GM12878 (cell line): ENCODE results near the gene CACUL1. TPM values are rescaled to one million over a fixed set of nuclear protein-coding genes. Genes with fewer than 3 reads are reported as not detected.

Experiments
- ATAC-seq: fragments of 200-7000 bp; cut with Tn5 transposase; 3 replicates; pipeline ENCODE4 v1.9.1; 2020; ENCODE audit warnings: mild to moderate bottlenecking, moderate library complexity
- BruUV-seq: library from RNA; stranded (reverse); fragments of 400-500 nt; replicated peaks from 2 replicates; lab custom pipeline; 2021; lab: Mats Ljungman, UMichigan
- CTCF ChIA-PET: fragments of 300-600 bp; sonication (Branson Sonifier 250); formaldehyde crosslinking; extraction: SDS; loops from one replicate; lab custom pipeline; 2021; ENCODE audit warnings: inconsistent platforms; lab: Yijun Ruan, JAX
- POLR2A ChIA-PET: fragments of 350-600 bp; formaldehyde crosslinking; extraction: SDS; loops from one replicate; lab custom pipeline; 2021; ENCODE audit warnings: inconsistent platforms; lab: Charles Lee
- RAD21 ChIA-PET: fragments of 300-600 bp; sonication (Branson Sonifier 250); formaldehyde crosslinking; loops from one replicate; lab custom pipeline; 2023; ENCODE audit warnings: antibody characterized with exemption; ENCODE audit not compliant: unreplicated experiment; lab: Charles Lee
- SMC1A ChIA-PET: fragments of 300-600 bp; sonication (Branson Sonifier 250); formaldehyde crosslinking; loops from one replicate; lab custom pipeline; 2023; ENCODE audit not compliant: unreplicated experiment, uncharacterized antibody; lab: Charles Lee
- DNase-seq: peaks from one replicate; pipeline ENCODE4 v3.0.0-alpha.2; 2011; ENCODE audit warnings: low read depth, low spot score
- FAIRE-seq: peaks from 3 replicates; lab custom pipeline; 2011; peaks lifted over from hg19 to GRCh38; lab: Jason Lieb, UNC
- H2AFZ ChIP-seq: 2 replicates; pipeline ENCODE4 v1.6.0; 2011; ENCODE audit warnings: low read depth, low read length, control low read depth; ENCODE audit not compliant: control insufficient read depth
- H3K27ac ChIP-seq: 2 replicates; pipeline ENCODE4 v1.5.1; 2011; ENCODE audit warnings: control low read depth; ENCODE audit not compliant: control insufficient read depth, insufficient read depth
- H3K27me3 ChIP-seq, 2 experiments: replicated peaks in 1 of 2; 2 replicates each; pipeline versions ENCODE4 v1.6.0 to v1.6.1; 2011; ENCODE audit warnings: low read length in 1 of 2; ENCODE audit not compliant: control insufficient read depth in 2 of 2, insufficient read depth in 2 of 2
- H3K36me3 ChIP-seq, 2 experiments: 2 replicates each; pipeline ENCODE4 v1.5.1; 2011; ENCODE audit warnings: low read length in 1 of 2; ENCODE audit not compliant: control insufficient read depth in 2 of 2, insufficient read depth in 2 of 2
- H3K4me1 ChIP-seq: 2 replicates; pipeline ENCODE4 v1.6.1; 2011; ENCODE audit warnings: mild to moderate bottlenecking, low read length, moderate library complexity, mixed read lengths; ENCODE audit not compliant: control insufficient read depth, insufficient read depth
- H3K4me2 ChIP-seq: 2 replicates; pipeline ENCODE4 v1.6.0; 2011; ENCODE audit warnings: control low read depth; ENCODE audit not compliant: control insufficient read depth, insufficient read depth
- H3K4me3 ChIP-seq: fragments of 200-600 bp; sonication (generic); 2 replicates; pipeline ENCODE4 v1.5.1; 2016
- H3K79me2 ChIP-seq: 2 replicates; pipeline ENCODE4 v1.6.0; 2011; ENCODE audit warnings: low read length; ENCODE audit not compliant: control insufficient read depth, insufficient read depth
- H3K9ac ChIP-seq: 2 replicates; pipeline ENCODE4 v1.8.0; 2011; ENCODE audit warnings: low read length, control low read depth, mixed read lengths; ENCODE audit not compliant: control insufficient read depth, insufficient read depth
- H3K9me3 ChIP-seq: replicated peaks from 3 replicates; pipeline ENCODE4 v1.5.1; 2011; ENCODE audit warnings: mild to moderate bottlenecking, low read length; ENCODE audit not compliant: control insufficient read depth, insufficient read depth
- H4K20me1 ChIP-seq: 2 replicates; pipeline ENCODE4 v1.6.0; 2011; ENCODE audit not compliant: control insufficient read depth, insufficient read depth
- ATF3 ChIP-seq: IDR thresholded peaks from 2 replicates; pipeline ENCODE4 v1.6.1; 2011; ENCODE audit warnings: low read depth, mild to moderate bottlenecking, low read length, moderate library complexity, borderline replicate concordance; ENCODE audit errors: extremely low read depth
- BMI1 ChIP-seq: fragments of 450-650 bp; IDR thresholded peaks from 2 replicates; pipeline ENCODE4 v1.6.1; 2016; ENCODE audit warnings: mild to moderate bottlenecking, moderate library complexity, borderline replicate concordance
- EGR1 ChIP-seq, 2 experiments: IDR thresholded peaks; 1 replicate in 1 of 2; 2 replicates in 1 of 2; pipeline ENCODE4 v1.6.1; 2011 to 2012; ENCODE audit warnings: low read depth in 2 of 2, low read length in 2 of 2, borderline replicate concordance in 1 of 2, mild to moderate bottlenecking in 1 of 2, moderate library complexity in 1 of 2
- EP300 ChIP-seq, 2 experiments: fragments of 150-350 bp in 1 of 2; IDR thresholded peaks; 2 replicates each; pipeline ENCODE4 v1.6.1; 2011 to 2012; ENCODE audit warnings: low read depth in 2 of 2, low read length in 2 of 2, borderline replicate concordance in 1 of 2, improper control_type of control experiment in 1 of 2, inconsistent platforms in 1 of 2; ENCODE audit not compliant: control insufficient read depth in 1 of 2
- ETV6 ChIP-seq, 2 experiments: fragments of 450-650 bp in 1 of 2; IDR thresholded peaks in 1 of 2; conservative IDR thresholded peaks in 1 of 2; 2 replicates each; pipeline ENCODE4 v1.6.1; 2014; ENCODE audit warnings: antibody characterized with exemption in 1 of 2, borderline replicate concordance in 1 of 2, low read depth in 1 of 2, mild to moderate bottlenecking in 1 of 2, moderate library complexity in 1 of 2
- FOS ChIP-seq: IDR thresholded peaks from 3 replicates; pipeline ENCODE4 v1.6.1; 2011; ENCODE audit warnings: borderline replicate concordance; ENCODE audit not compliant: insufficient read length; ENCODE audit errors: extremely low read depth
- HCFC1 ChIP-seq: fragments of 150-350 bp; IDR thresholded peaks from 2 replicates; pipeline ENCODE4 v1.6.1; 2014; ENCODE audit warnings: low read length
- KDM1A ChIP-seq: fragments of 200-600 bp; sonication (generic); IDR thresholded peaks from 2 replicates; pipeline ENCODE4 v1.6.1; 2016; ENCODE audit warnings: borderline replicate concordance
- NFXL1 ChIP-seq: fragments of 450-650 bp; IDR thresholded peaks from 2 replicates; pipeline ENCODE4 v1.6.1; 2017; ENCODE audit warnings: antibody characterized with exemption, mild to moderate bottlenecking, borderline replicate concordance
- NFYA ChIP-seq: IDR thresholded peaks from 2 replicates; pipeline ENCODE4 v1.6.1; 2011; ENCODE audit warnings: low read depth, mild to moderate bottlenecking, low read length, improper control_type of control experiment, borderline replicate concordance
- POU2F2 ChIP-seq: IDR thresholded peaks from 3 replicates; pipeline ENCODE4 v1.6.1; 2011; ENCODE audit warnings: low read depth, mild to moderate bottlenecking, low read length, borderline replicate concordance
- SPI1 ChIP-seq: IDR thresholded peaks from 2 replicates; pipeline ENCODE4 v1.6.1; 2011; ENCODE audit warnings: low read depth, mild to moderate bottlenecking, low read length, moderate library complexity, borderline replicate concordance; ENCODE audit not compliant: insufficient read depth
- STAT3 ChIP-seq: IDR thresholded peaks from 2 replicates; pipeline ENCODE4 v1.6.1; 2011; ENCODE audit warnings: low read depth, low read length, improper control_type of control experiment
- ZNF687 ChIP-seq: fragments of 450-650 bp; IDR thresholded peaks from 2 replicates; pipeline ENCODE4 v1.6.1; 2017; ENCODE audit warnings: mild to moderate bottlenecking, moderate library complexity
- WGBS: methylation state at CpG from one replicate; pipeline ENCODE4 v1.1.6; 2016; ENCODE audit warnings: low lambda C conversion rate; ENCODE audit not compliant: insufficient replicate concordance, insufficient coverage; ENCODE audit errors: missing lambda C conversion rate; 5-methylcytosine and 5-hydroxymethylcytosine counted together
- in situ Hi-C: fragments of 300-500 bp; cut with MboI; formaldehyde crosslinking; loops from 9 replicates; pipeline ENCODE4 v1.14.3; 2018; ENCODE audit warnings: mixed read lengths
- intact Hi-C: fragments of 100-400 bp; cut with micrococcal nuclease; formaldehyde crosslinking; loops from one replicate; pipeline ENCODE4 v1.14.2; 2022; ENCODE audit not compliant: unreplicated experiment
- polyA plus RNA-seq, 11 experiments: library from polyadenylated mRNA; depleted of rRNA in 4 of 11; unstranded in 6 of 11; stranded (reverse) in 5 of 11; fragments of >200 nt; fragmentation: Nextera tagmentation in 4 of 11; fragmentation: Illumina TruSeq in 1 of 11; extraction: Ambion mirVana in 4 of 11; extraction: Trizol in 1 of 11; gene quantifications; 1 replicate in 1 of 11; 2 replicates in 10 of 11; pipeline versions ENCODE4 v1.2.1 to v1.2.3, GENCODE V29; 2011 to 2016; ENCODE audit warnings: inconsistent platforms in 2 of 11, missing spikeins in 2 of 11, low read depth in 1 of 11
- total RNA-seq, 4 experiments: library from RNA; depleted of rRNA in 3 of 4; stranded (reverse); fragments of >200 nt in 3 of 4; fragmentation: Illumina TruSeq in 1 of 4; extraction: Trizol in 1 of 4; gene quantifications; 2 replicates each; pipeline versions ENCODE4 v1.2.1 to v1.2.3, GENCODE V29; 2013 to 2021
- TF ChIP-seq, protein P1 (sequence below): fragments of 450-650 bp; conservative IDR thresholded peaks from 2 replicates; pipeline ENCODE4 v1.6.1; 2017; ENCODE audit warnings: mild to moderate bottlenecking, moderate library complexity

CACUL1 gene
- total and polyA plus RNA-seq, 10 of the 15 experiments (the other 5 are each of a cell fraction or from before 2014, with no cell fraction given): 7.4 to 23.2 (median 13.0) TPM

GRCh38 chr10:118664321-118664720 lies 90.4 kb downstream of the CACUL1 start:
- ChIA-PET RAD21 (no interaction called here), CTCF (no interaction called here), POLR2A (no interaction called here), SMC1A (interaction anchor here (1.3 kb wide), 1 partner anchor 20 kb away, joined by 3 read pairs; no protein-coding TSS in a partner anchor)
- DNase-seq: no peak
- in situ Hi-C loops: no loop called here
- Histone ChIP-seq H3K9ac (no peak overlapping the region), H3K9me3 (no peaks in the 10 kb centered on the region), H3K4me2 (no peak overlapping the region), H3K27me3 (no peaks in the 10 kb centered on the region; a peak in 1 of 4 replicates), H3K4me3 (no peak overlapping the region), H3K4me1 (no peaks in the 10 kb centered on the region), H4K20me1 (no peaks in the 10 kb centered on the region; the same call in 1 of the 2 replicates), H2AFZ (no peak overlapping the region), H3K36me3 (no peaks in the 10 kb centered on the region), H3K27ac (no peak overlapping the region), H3K79me2 (no peaks in the 10 kb centered on the region)
- no peak for FAIRE-seq
- no TSS peak for BruUV-seq
- ATAC-seq: no peak
- intact Hi-C loops: no loop called here
- 5% methylated on average over 6 of the region's 6 CpGs for WGBS
- no peak for TF ChIP-seq BMI1
- TF ChIP-seq ETV6 (conservative IDR thresholded peaks at IDR 0.05 in 1 of 2, IDR thresholded peaks at IDR 0.05 in 1 of 2; ENCODE audit: borderline replicate concordance in 1 of 2, low read depth in 1 of 2): no peak
- TF ChIP-seq EGR1 (IDR thresholded peaks at IDR 0.05; ENCODE audit: borderline replicate concordance in 1 of 2, low read depth in 2 of 2, low read length in 2 of 2): no peak
- TF ChIP-seq ATF3: no peak
- no peak for TF ChIP-seq FOS
- no peak for TF ChIP-seq STAT3
- no peak for TF ChIP-seq POU2F2
- no peak for TF ChIP-seq SPI1
- no peak for TF ChIP-seq NFYA
- no peak for TF ChIP-seq NFXL1
- no peak for TF ChIP-seq KDM1A
- TF ChIP-seq HCFC1: no peak
- no peak for TF ChIP-seq ZNF687
- TF ChIP-seq, protein P1, sequence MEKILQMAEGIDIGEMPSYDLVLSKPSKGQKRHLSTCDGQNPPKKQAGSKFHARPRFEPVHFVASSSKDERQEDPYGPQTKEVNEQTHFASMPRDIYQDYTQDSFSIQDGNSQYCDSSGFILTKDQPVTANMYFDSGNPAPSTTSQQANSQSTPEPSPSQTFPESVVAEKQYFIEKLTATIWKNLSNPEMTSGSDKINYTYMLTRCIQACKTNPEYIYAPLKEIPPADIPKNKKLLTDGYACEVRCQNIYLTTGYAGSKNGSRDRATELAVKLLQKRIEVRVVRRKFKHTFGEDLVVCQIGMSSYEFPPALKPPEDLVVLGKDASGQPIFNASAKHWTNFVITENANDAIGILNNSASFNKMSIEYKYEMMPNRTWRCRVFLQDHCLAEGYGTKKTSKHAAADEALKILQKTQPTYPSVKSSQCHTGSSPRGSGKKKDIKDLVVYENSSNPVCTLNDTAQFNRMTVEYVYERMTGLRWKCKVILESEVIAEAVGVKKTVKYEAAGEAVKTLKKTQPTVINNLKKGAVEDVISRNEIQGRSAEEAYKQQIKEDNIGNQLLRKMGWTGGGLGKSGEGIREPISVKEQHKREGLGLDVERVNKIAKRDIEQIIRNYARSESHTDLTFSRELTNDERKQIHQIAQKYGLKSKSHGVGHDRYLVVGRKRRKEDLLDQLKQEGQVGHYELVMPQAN: no peak
- no peak for TF ChIP-seq EP300 (IDR thresholded peaks at IDR 0.05; ENCODE audit: borderline replicate concordance in 1 of 2, control insufficient read depth in 1 of 2, low read depth in 2 of 2, low read length in 2 of 2)
